SK-N-SH treated with all-trans-retinoic acid at 6 μM for 48 hours (cell line): Measurements from ENCODE around the gene PRSS56.

ENCODE experiments used
- ATAC-seq: fragments of 200-7000 bp; cut with Tn5 transposase; 3 replicates; pipeline ENCODE4 v1.9.1; 2020; ENCODE audit warnings: mild to moderate bottlenecking, moderate library complexity
- ARNTL ChIP-seq: fragments of 450-650 bp; formaldehyde crosslinking; IDR thresholded peaks from 2 replicates; pipeline ENCODE4 v1.5.0; 2020; ENCODE audit warnings: low read depth, mild to moderate bottlenecking, moderate library complexity, borderline replicate concordance
- BACH2 ChIP-seq: fragments of 250-450 bp; sonication (Bioruptor Pico); IDR thresholded peaks from 2 replicates; pipeline ENCODE4 v1.9.0; 2021; ENCODE audit warnings: mild to moderate bottlenecking, borderline replicate concordance
- ESRRG ChIP-seq: fragments of 250-450 bp; sonication (Bioruptor Pico); IDR thresholded peaks from 2 replicates; pipeline ENCODE4 v1.6.1; 2021; ENCODE audit warnings: mild to moderate bottlenecking
- GLIS3 ChIP-seq: fragments of 250-450 bp; sonication (Bioruptor Pico); IDR thresholded peaks from 2 replicates; pipeline ENCODE4 v1.5.0; 2020; ENCODE audit warnings: mild to moderate bottlenecking, moderate library complexity
- ISL1 ChIP-seq: fragments of 250-450 bp; sonication (Bioruptor Pico); IDR thresholded peaks from 2 replicates; pipeline ENCODE4 v2.1.2; 2022; ENCODE audit warnings: mild to moderate bottlenecking, moderate library complexity
- OSR1 ChIP-seq: fragments of 250-450 bp; sonication (Bioruptor Pico); IDR thresholded peaks from 2 replicates; pipeline ENCODE4 v1.8.0; 2022; ENCODE audit warnings: moderate library complexity, mild to moderate bottlenecking, inconsistent platforms
- PPARA ChIP-seq: fragments of 250-450 bp; sonication (Bioruptor Pico); IDR thresholded peaks from 2 replicates; pipeline ENCODE4 v1.5.0; 2020; ENCODE audit warnings: mild to moderate bottlenecking, borderline replicate concordance
- RARB ChIP-seq: fragments of 250-450 bp; sonication (Bioruptor Pico); IDR thresholded peaks from 2 replicates; pipeline ENCODE4 v1.8.0; 2021; ENCODE audit warnings: mild to moderate bottlenecking, moderate library complexity
- SNAI2 ChIP-seq: fragments of 250-450 bp; sonication (Bioruptor Pico); IDR thresholded peaks from 2 replicates; pipeline ENCODE4 v1.5.0; 2020; ENCODE audit warnings: mild to moderate bottlenecking, moderate library complexity
- TCF4 ChIP-seq: fragments of 250-450 bp; sonication (Bioruptor Pico); IDR thresholded peaks from 2 replicates; pipeline ENCODE4 v1.8.0; 2021; ENCODE audit warnings: mild to moderate bottlenecking, moderate library complexity, borderline replicate concordance
- TOX ChIP-seq: fragments of 250-450 bp; sonication (Bioruptor Pico); IDR thresholded peaks from 2 replicates; pipeline ENCODE4 v1.8.0; 2021; ENCODE audit warnings: mild to moderate bottlenecking, moderate library complexity, borderline replicate concordance
- ZC3H10 ChIP-seq: fragments of 250-450 bp; sonication (Bioruptor Pico); IDR thresholded peaks from 2 replicates; pipeline ENCODE4 v1.5.1; 2021; ENCODE audit warnings: mild to moderate bottlenecking, moderate library complexity
- ZFP3 ChIP-seq: fragments of 250-450 bp; sonication (Bioruptor Pico); IDR thresholded peaks from 2 replicates; pipeline ENCODE4 v1.5.0; 2020; ENCODE audit warnings: mild to moderate bottlenecking, moderate library complexity
- ZFP30 ChIP-seq: fragments of 450-650 bp; formaldehyde crosslinking; IDR thresholded peaks from 2 replicates; pipeline ENCODE4 v1.5.0; 2022; ENCODE audit warnings: mild to moderate bottlenecking, moderate library complexity
- ZNF565 ChIP-seq: fragments of 450-650 bp; formaldehyde crosslinking; conservative IDR thresholded peaks from 2 replicates; pipeline ENCODE4 v1.5.0; 2020; ENCODE audit warnings: low read depth, mild to moderate bottlenecking, moderate library complexity
- ZNF70 ChIP-seq: fragments of 450-650 bp; formaldehyde crosslinking; IDR thresholded peaks from 2 replicates; pipeline ENCODE4 v1.5.0; 2020; ENCODE audit warnings: mild to moderate bottlenecking, moderate library complexity
- ZNF8 ChIP-seq: fragments of 450-650 bp; formaldehyde crosslinking; IDR thresholded peaks from 2 replicates; pipeline ENCODE4 v1.5.0; 2020; ENCODE audit warnings: mild to moderate bottlenecking, moderate library complexity
- TF ChIP-seq, protein P1 (sequence below): fragments of 250-450 bp; sonication (Bioruptor Pico); IDR thresholded peaks from 2 replicates; pipeline ENCODE4 v1.5.0; 2020; ENCODE audit warnings: mild to moderate bottlenecking, moderate library complexity
- TF ChIP-seq, protein P2 (sequence below): fragments of 250-450 bp; sonication (Bioruptor Pico); IDR thresholded peaks from 2 replicates; pipeline ENCODE4 v1.5.1; 2021; ENCODE audit warnings: mild to moderate bottlenecking, moderate library complexity
- TF ChIP-seq, protein P3 (sequence below): fragments of 250-450 bp; sonication (Bioruptor Pico); IDR thresholded peaks from 2 replicates; pipeline ENCODE4 v1.8.0; 2020; ENCODE audit warnings: mild to moderate bottlenecking, moderate library complexity, borderline replicate concordance

Gene PRSS56

DNA sequence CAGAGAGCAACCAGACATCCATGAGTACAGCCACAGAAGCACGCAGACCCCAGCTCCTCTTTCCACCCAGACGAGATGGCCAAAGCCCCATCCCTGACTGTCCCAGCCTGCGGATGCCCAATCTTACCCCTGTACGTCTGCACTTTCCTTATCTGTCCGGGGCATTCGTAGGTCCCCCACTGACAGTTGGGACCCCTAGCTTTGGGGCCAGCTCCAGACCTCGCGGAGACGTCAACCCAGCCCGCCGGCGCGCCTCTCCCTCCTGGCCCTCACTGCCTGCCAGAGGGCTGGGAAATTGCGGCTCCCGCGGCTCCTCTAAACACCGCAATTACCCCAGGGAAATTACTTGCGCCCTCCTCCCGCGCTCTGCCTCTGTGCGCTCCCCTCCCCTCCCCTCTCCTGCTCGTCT, 34.8 kb upstream of the PRSS56 start:
- TF ChIP-seq ZC3H10 (CRISPR knock-in tag) (no peak), OSR1 (CRISPR knock-in tag) (no peak), SNAI2 (CRISPR knock-in tag) (no peak), PPARA (CRISPR knock-in tag) (no peak), ZFP30 (CRISPR knock-in tag) (no peak), ISL1 (CRISPR knock-in tag) (no peak), TOX (no peak), BACH2 (CRISPR knock-in tag) (no peak), RARB (CRISPR knock-in tag) (no peak), ZNF565 (no peak), ESRRG (CRISPR knock-in tag) (no peak), ZNF70 (no peak)
- TF ChIP-seq, protein P1, sequence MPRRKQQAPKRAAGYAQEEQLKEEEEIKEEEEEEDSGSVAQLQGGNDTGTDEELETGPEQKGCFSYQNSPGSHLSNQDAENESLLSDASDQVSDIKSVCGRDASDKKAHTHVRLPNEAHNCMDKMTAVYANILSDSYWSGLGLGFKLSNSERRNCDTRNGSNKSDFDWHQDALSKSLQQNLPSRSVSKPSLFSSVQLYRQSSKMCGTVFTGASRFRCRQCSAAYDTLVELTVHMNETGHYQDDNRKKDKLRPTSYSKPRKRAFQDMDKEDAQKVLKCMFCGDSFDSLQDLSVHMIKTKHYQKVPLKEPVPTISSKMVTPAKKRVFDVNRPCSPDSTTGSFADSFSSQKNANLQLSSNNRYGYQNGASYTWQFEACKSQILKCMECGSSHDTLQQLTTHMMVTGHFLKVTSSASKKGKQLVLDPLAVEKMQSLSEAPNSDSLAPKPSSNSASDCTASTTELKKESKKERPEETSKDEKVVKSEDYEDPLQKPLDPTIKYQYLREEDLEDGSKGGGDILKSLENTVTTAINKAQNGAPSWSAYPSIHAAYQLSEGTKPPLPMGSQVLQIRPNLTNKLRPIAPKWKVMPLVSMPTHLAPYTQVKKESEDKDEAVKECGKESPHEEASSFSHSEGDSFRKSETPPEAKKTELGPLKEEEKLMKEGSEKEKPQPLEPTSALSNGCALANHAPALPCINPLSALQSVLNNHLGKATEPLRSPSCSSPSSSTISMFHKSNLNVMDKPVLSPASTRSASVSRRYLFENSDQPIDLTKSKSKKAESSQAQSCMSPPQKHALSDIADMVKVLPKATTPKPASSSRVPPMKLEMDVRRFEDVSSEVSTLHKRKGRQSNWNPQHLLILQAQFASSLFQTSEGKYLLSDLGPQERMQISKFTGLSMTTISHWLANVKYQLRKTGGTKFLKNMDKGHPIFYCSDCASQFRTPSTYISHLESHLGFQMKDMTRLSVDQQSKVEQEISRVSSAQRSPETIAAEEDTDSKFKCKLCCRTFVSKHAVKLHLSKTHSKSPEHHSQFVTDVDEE = no peak
- TF ChIP-seq, protein P2, sequence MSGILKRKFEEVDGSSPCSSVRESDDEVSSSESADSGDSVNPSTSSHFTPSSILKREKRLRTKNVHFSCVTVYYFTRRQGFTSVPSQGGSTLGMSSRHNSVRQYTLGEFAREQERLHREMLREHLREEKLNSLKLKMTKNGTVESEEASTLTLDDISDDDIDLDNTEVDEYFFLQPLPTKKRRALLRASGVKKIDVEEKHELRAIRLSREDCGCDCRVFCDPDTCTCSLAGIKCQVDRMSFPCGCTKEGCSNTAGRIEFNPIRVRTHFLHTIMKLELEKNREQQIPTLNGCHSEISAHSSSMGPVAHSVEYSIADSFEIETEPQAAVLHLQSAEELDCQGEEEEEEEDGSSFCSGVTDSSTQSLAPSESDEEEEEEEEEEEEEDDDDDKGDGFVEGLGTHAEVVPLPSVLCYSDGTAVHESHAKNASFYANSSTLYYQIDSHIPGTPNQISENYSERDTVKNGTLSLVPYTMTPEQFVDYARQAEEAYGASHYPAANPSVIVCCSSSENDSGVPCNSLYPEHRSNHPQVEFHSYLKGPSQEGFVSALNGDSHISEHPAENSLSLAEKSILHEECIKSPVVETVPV (CRISPR knock-in tag) = no peak
- no peak for ATAC-seq

DNA sequence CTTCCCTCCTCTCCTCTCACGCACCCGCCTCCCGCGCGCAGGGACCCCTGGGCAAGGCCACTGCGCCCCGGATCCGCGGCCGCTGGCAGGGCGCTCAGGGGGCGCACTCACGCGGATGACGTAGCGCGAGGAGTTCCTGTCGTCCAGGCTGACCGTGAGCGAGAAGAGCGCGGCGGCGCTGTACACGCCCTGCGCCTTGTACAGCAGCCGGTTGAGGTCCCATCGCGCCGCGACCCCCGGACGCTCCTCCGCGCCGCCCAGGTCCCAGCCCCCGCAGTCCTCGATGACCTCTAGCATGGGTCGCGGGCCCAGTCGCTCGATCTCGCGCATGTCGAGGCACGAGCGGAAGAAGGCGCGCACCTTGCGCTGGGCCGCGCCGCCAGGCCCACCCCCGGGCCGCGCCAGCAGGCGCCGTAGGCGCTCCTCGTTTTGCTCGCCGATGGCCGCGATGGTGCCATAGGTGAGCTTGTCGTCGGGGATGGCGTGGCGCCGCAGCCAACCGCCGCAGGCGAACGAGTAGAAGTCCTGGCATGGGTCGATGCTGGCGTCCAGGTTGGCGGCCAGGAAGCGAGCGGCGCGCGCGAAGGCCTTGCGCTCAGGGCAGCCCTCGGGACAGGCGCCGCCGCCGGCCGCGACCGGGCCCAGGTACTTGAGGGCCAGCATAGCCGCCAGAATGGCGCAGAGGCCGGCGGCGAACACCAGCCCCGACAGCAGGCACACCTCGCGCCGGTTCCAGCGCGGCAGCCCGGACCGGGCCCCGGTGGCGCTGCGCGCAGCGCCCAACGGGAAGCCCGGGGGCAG, 34.2 kb upstream of the PRSS56 start:
- no peak for TF ChIP-seq ISL1 (CRISPR knock-in tag)
- TF ChIP-seq SNAI2 (CRISPR knock-in tag) = no peak
- TF ChIP-seq ESRRG (CRISPR knock-in tag) = no peak
- TF ChIP-seq, protein P1 = no peak
- TF ChIP-seq, protein P3, sequence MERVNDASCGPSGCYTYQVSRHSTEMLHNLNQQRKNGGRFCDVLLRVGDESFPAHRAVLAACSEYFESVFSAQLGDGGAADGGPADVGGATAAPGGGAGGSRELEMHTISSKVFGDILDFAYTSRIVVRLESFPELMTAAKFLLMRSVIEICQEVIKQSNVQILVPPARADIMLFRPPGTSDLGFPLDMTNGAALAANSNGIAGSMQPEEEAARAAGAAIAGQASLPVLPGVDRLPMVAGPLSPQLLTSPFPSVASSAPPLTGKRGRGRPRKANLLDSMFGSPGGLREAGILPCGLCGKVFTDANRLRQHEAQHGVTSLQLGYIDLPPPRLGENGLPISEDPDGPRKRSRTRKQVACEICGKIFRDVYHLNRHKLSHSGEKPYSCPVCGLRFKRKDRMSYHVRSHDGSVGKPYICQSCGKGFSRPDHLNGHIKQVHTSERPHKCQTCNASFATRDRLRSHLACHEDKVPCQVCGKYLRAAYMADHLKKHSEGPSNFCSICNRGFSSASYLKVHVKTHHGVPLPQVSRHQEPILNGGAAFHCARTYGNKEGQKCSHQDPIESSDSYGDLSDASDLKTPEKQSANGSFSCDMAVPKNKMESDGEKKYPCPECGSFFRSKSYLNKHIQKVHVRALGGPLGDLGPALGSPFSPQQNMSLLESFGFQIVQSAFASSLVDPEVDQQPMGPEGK (CRISPR knock-in tag) = no peak
- TF ChIP-seq, all 23 proteins: peak for 0
- ATAC-seq = no peak

DNA sequence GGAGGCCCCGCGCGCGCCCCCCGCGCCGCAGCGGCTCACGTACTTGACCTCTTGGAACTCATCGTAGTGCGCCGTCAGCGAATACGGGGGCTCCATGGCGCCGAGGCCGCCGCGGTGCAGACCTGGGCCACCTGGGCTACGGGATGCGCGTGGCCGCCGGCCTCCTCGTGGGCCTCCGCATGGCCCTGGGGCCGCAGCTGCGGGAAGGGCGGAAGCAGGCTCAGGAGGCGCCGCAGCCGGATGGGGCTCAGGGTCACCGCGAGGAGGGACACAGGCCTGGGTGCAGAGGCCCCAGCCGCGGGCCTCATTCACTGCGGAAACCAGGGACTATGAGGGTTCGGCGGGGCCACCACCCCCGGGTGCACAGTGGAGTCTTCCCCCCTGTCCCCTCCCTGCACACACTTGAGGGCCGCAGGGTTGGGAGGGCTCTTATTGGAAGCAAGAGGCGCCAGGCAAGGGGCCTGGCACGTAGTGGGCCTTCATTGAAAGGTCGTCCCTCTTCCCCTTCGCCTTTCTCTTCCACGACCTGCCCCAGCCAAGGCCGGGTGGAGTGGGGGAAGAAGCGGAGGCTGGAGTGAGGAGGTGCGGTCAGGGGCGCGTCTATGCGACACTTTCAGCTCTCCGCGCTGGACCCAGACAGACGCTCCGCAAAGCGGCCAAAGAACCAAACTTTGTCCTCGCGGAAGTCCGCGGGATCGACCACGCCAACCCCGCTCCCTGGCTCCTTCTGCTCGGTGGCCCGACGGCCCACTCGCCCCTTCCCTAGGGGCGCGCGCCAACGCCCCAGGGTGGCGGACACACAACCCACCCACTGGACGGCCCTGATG, 33.4 kb upstream of the PRSS56 start:
- ATAC-seq = no peak
- no peak for TF ChIP-seq SNAI2 (CRISPR knock-in tag)
- TF ChIP-seq BACH2 (CRISPR knock-in tag) = no peak
- TF ChIP-seq ARNTL (CRISPR knock-in tag) = no peak
- no peak for TF ChIP-seq RARB (CRISPR knock-in tag)
- TF ChIP-seq ZNF8 = no peak
- no peak for TF ChIP-seq ZFP3 (CRISPR knock-in tag)
- TF ChIP-seq ZNF565 = no peak
- TF ChIP-seq, protein P3 (CRISPR knock-in tag) = no peak
- TF ChIP-seq TCF4 = no peak
- no peak for TF ChIP-seq ESRRG (CRISPR knock-in tag)
- no peak for TF ChIP-seq GLIS3
- no peak for TF ChIP-seq ZNF70
